Measurements from ENCODE around the gene TTC7B. TPM values are rescaled to one million over a fixed set of nuclear protein-coding genes. Genes with fewer than 3 reads are reported as not detected.

TTC7B gene
- polyA plus RNA-seq, 1 donor from 2014 or later, result 0.89 TPM

GRCh38 chr14:90614696-90615516 is 201.3 kb downstream of the TTC7B start:
- Mint-ChIP-seq H3K27ac (no peak overlapping the region), H3K4me1 (peaks cover 0 to 1% (median 1%) of the 10 kb centered on the region in 3 donors), H3K27me3 (no peaks in the 10 kb centered on the region), H3K36me3 (no peaks in the 10 kb centered on the region), H3K4me3 (no peak overlapping the region), H3K9me3 (peaks cover 0 to 2% (median 0%) of the 10 kb centered on the region in 3 donors)

GRCh38 chr14:90613997-90614396 is 202.2 kb downstream of the TTC7B start:
- H3K27me3 Mint-ChIP-seq, result no peaks in the 10 kb centered on the region
- H3K36me3 Mint-ChIP-seq, result no peaks in the 10 kb centered on the region
- peaks cover 0 to 1% (median 1%) of the 10 kb centered on the region in 3 donors for H3K4me1 Mint-ChIP-seq
- no peak overlapping the region for H3K27ac Mint-ChIP-seq
- H3K4me3 Mint-ChIP-seq, result no peak overlapping the region
- no peaks in the 10 kb centered on the region for H3K9me3 Mint-ChIP-seq

GRCh38 chr14:90613453-90613852 is 202.8 kb downstream of the TTC7B start:
- Mint-ChIP-seq H3K27me3 (peaks cover 3% of the 10 kb centered on the region), H3K9me3 (no peaks in the 10 kb centered on the region), H3K4me3 (no peak overlapping the region), H3K27ac (no peak overlapping the region), H3K36me3 (no peaks in the 10 kb centered on the region), H3K4me1 (peaks cover 0 to 7% (median 4%) of the 10 kb centered on the region in 3 donors)

- Mint-ChIP-seq H3K36me3 (no peaks in the 10 kb centered on the region), H3K27ac (no peak overlapping the region), H3K27me3 (peaks cover 5% of the 10 kb centered on the region)
Measured at GRCh38 chr14:90612801-90613200, 203.4 kb downstream of the TTC7B start.

GRCh38 chr14:90611936-90612335 is 204.3 kb downstream of the TTC7B start:
- no peaks in the 10 kb centered on the region for H3K36me3 Mint-ChIP-seq
- H3K4me1 Mint-ChIP-seq, result peaks cover 0 to 10% (median 5%) of the 10 kb centered on the region in 3 donors
- no peak overlapping the region for H3K27ac Mint-ChIP-seq
- peaks cover 9% of the 10 kb centered on the region for H3K27me3 Mint-ChIP-seq
- H3K9me3 Mint-ChIP-seq, result no peaks in the 10 kb centered on the region
- no peak overlapping the region for H3K4me3 Mint-ChIP-seq

More at GRCh38 chr14:90612801-90613200, 203.4 kb downstream of the TTC7B start:
- Mint-ChIP-seq H3K4me1 (peaks cover 0 to 10% (median 5%) of the 10 kb centered on the region in 3 donors), H3K9me3 (no peaks in the 10 kb centered on the region), H3K4me3 (no peak overlapping the region)

DNA sequence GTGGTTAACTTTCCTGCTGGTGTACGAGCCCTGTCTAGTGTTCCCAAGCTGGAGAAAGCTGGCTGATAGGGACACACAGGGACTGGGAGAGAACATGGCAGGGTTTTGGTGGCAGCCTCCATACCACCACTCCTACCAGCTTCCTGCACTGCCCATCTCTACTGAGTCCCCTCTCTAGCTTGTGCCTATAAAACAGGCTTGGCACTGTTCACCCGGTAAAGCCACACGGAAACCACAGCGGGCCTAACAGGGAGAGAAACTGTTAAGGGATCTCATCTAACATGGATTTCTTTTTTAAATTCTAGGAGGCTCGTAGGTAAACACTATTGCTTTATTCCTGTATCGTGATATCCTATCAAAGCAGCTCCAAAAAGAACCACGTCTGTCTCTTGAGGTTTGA is 204.7 kb downstream of the TTC7B start:
- H3K27ac Mint-ChIP-seq, result no peak overlapping the region
- H3K4me1 Mint-ChIP-seq, result peaks cover 0 to 10% (median 5%) of the 10 kb centered on the region in 3 donors
- H3K9me3 Mint-ChIP-seq, result no peaks in the 10 kb centered on the region
- H3K27me3 Mint-ChIP-seq, result peaks cover 9% of the 10 kb centered on the region
- no peaks in the 10 kb centered on the region for H3K36me3 Mint-ChIP-seq
- no peak overlapping the region for H3K4me3 Mint-ChIP-seq

DNA sequence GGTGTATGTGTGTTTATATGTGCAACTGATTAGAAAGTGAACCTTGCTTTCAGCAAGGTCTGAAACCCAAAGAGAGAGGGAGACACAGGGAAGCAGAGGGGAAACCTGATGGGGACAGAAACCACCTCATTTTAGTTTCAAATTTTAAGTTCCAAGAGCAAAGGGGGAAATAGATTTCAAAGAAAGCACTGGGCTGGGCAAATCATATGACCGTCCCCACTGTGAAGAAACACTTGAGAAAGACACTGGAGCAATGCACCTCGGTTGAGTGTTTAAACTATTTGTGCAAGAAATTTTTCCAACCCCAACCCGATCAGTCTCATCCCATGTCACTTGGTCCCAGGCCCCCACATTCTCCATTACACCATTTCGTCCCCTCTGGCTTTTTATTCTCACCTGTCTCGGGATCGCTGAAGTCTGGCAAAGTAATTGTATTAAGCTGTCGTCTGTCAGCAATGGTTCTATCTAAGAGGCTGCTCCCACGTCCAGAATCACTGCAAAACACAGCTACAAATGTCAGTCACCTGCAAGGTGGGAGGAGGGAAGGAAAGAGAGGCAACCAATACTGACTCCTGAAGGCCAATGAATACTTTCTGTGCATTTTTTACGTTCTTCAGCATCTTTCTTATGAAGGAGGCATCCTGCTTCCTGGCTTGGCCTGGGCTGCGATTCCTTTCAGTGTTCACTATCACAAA is 205.7 kb downstream of the TTC7B start:
- no peak overlapping the region for H3K27ac Mint-ChIP-seq

GRCh38 chr14:90609376-90609775 is 206.9 kb downstream of the TTC7B start:
- peaks cover 1% of the 10 kb centered on the region for H3K36me3 Mint-ChIP-seq
- H3K9me3 Mint-ChIP-seq, result peaks cover 0 to 2% (median 0%) of the 10 kb centered on the region in 3 donors
- peaks cover 0 to 10% (median 5%) of the 10 kb centered on the region in 3 donors for H3K4me1 Mint-ChIP-seq
- peaks cover 22% of the 10 kb centered on the region for H3K27me3 Mint-ChIP-seq
- H3K4me3 Mint-ChIP-seq, result no peak overlapping the region
- H3K27ac Mint-ChIP-seq, result no peak overlapping the region

More for the DNA sequence above, 205.7 kb downstream of the TTC7B start:
- Mint-ChIP-seq H3K27me3 (peaks cover 13% of the 10 kb centered on the region), H3K36me3 (peaks cover under 1% of the 10 kb centered on the region), H3K9me3 (peaks cover 0 to 1% (median 0%) of the 10 kb centered on the region in 3 donors), H3K4me3 (peak overlapping the region in 1 of 4 donors; percentile 19), H3K4me1 (peaks cover 0 to 10% (median 5%) of the 10 kb centered on the region in 3 donors)

GRCh38 chr14:90608929-90609341 is 207.3 kb downstream of the TTC7B start:
- H3K27me3 Mint-ChIP-seq, result peaks cover 22% of the 10 kb centered on the region
- H3K4me1 Mint-ChIP-seq, result peaks cover 0 to 10% (median 5%) of the 10 kb centered on the region in 3 donors
- peaks cover 1% of the 10 kb centered on the region for H3K36me3 Mint-ChIP-seq
- peaks cover 0 to 2% (median 0%) of the 10 kb centered on the region in 3 donors for H3K9me3 Mint-ChIP-seq
- no peak overlapping the region for H3K27ac Mint-ChIP-seq
- no peak overlapping the region for H3K4me3 Mint-ChIP-seq

- Mint-ChIP-seq H3K27ac (no peak overlapping the region), H3K9me3 (peaks cover 0 to 2% (median 0%) of the 10 kb centered on the region in 3 donors), H3K36me3 (peaks cover 1% of the 10 kb centered on the region), H3K27me3 (peaks cover 22% of the 10 kb centered on the region), H3K4me3 (no peak overlapping the region), H3K4me1 (peaks cover 0 to 10% (median 5%) of the 10 kb centered on the region in 3 donors)
Measured at GRCh38 chr14:90608281-90608680, 207.9 kb downstream of the TTC7B start.

DNA sequence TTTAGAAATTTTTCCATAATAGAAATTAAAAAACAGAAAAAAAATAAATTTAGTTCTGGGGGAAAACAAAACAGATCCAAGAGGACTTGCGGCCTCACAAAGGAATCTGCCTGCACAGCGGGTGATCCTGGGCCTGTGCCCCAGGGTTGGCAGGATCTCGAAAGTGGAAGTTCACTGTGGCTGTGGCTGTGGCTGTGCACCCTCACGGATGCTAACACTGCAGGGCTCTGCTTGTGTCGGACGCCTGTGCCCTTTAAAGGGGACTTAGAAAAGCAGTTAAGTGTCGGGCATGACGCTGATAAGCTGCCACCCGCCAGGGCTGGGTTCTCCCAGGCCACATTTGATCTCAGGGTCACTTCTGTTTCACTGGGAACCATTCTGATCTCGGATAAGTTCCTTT is 209.1 kb downstream of the TTC7B start:
- Mint-ChIP-seq H3K36me3 (peaks cover 5% of the 10 kb centered on the region), H3K27me3 (peaks cover 22% of the 10 kb centered on the region), H3K4me1 (peaks cover 0 to 10% (median 5%) of the 10 kb centered on the region in 3 donors), H3K9me3 (peaks cover 0 to 2% (median 0%) of the 10 kb centered on the region in 3 donors), H3K27ac (no peak overlapping the region), H3K4me3 (no peak overlapping the region)

DNA sequence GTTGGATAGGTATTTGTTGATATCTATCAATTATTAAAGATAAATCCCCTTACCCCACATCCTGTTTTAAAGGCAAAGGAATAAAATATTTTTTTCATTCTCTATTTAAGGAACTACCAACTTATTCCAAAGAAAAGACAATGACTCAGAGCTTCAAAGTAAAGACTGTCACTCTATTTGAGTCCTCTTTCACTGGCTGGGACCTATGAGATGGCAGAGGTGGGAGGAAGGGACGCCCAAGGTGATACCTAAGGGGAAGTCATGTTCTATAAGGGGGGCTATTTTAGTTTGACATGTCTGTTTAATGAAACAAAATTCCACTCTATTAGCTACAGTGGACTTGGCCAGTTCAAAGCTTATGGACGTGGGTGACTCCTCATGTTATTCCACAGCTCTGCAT is 209.8 kb downstream of the TTC7B start:
- Mint-ChIP-seq H3K4me3 (no peak overlapping the region), H3K4me1 (peaks cover 0 to 10% (median 5%) of the 10 kb centered on the region in 3 donors), H3K27me3 (peaks cover 22% of the 10 kb centered on the region), H3K27ac (no peak overlapping the region), H3K36me3 (peaks cover 5% of the 10 kb centered on the region), H3K9me3 (peaks cover 0 to 2% (median 0%) of the 10 kb centered on the region in 3 donors)

DNA sequence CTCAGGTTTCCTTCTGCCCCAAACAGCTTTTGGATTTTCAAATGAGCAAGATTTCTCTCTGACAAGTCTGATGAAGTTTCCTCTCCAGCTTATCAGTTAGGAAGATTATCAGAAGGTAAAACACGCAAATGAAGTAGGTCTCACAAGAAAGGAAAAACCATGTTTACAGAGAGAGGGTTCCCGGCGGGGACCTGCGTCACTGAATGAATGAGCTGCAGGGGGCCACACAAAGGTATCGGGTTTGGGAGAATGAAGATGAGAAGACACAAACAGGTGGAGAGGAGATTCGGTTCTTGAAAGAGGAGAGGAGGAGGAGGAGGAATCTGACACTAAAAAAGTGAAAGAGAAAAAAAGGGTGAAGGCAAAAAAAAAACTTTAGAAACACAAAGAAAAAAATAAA is 210.8 kb downstream of the TTC7B start:
- H3K27me3 Mint-ChIP-seq, result peaks cover 22% of the 10 kb centered on the region
- no peak overlapping the region for H3K4me3 Mint-ChIP-seq
- peaks cover 0 to 2% (median 0%) of the 10 kb centered on the region in 3 donors for H3K9me3 Mint-ChIP-seq
- H3K27ac Mint-ChIP-seq, result peak overlapping the region in 1 of 3 donors; percentile 25
- H3K4me1 Mint-ChIP-seq, result peaks cover 0 to 10% (median 3%) of the 10 kb centered on the region in 3 donors
- H3K36me3 Mint-ChIP-seq, result peaks cover 5% of the 10 kb centered on the region

- H3K9me3 Mint-ChIP-seq, result peaks cover 0 to 2% (median 0%) of the 10 kb centered on the region in 3 donors
- peaks cover 0 to 9% (median 3%) of the 10 kb centered on the region in 3 donors for H3K4me1 Mint-ChIP-seq
- no peak overlapping the region for H3K27ac Mint-ChIP-seq
- no peak overlapping the region for H3K4me3 Mint-ChIP-seq
- H3K27me3 Mint-ChIP-seq, result peaks cover 25% of the 10 kb centered on the region
- peaks cover 5% of the 10 kb centered on the region for H3K36me3 Mint-ChIP-seq
Measured at GRCh38 chr14:90604356-90604755, 211.9 kb downstream of the TTC7B start.

- H3K27me3 Mint-ChIP-seq, result peaks cover 25% of the 10 kb centered on the region
- no peak overlapping the region for H3K27ac Mint-ChIP-seq
- peaks cover 0 to 2% (median 0%) of the 10 kb centered on the region in 3 donors for H3K9me3 Mint-ChIP-seq
- H3K4me1 Mint-ChIP-seq, result peaks cover 0 to 7% (median 3%) of the 10 kb centered on the region in 3 donors
- H3K4me3 Mint-ChIP-seq, result no peak overlapping the region
- H3K36me3 Mint-ChIP-seq, result peaks cover 5% of the 10 kb centered on the region
Measured at GRCh38 chr14:90603841-90604240, 212.4 kb downstream of the TTC7B start.
